ENCODE data around the gene TGFBR3.

TGFBR3 gene

DNA sequence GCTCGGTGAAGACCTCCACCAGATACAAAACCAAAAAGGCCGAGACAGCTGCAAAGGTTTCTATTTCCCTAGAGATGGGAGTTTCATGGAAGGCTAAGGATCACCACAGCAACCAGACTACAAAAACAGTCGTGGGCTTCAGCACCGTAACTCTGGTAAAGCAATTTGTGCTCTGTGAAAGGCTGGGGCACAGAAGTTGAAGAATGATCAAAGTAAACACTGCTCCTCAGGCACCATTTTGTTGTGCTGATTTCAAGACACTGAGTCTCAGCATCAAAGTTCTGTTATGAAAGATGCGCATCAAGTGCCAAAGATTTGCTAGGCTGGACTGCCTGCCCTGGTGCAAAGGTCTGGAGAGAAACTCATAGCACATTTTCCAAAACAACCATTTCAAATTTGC, 116.2 kb downstream of the TGFBR3 start:
- Mint-ChIP-seq H3K36me3 (ENCODE audit: low read depth) (peaks cover 29% of the 10 kb centered on the region), H3K4me3 (peak overlapping the region in 2 of 3 experiments; percentile 2 to 7), H3K27me3 (ENCODE audit: low read depth) (no peaks in the 10 kb centered on the region), H3K4me1 (peaks cover 37% of the 10 kb centered on the region), H3K9me3 (no peaks in the 10 kb centered on the region), H3K27ac (peak overlapping the region; percentile 72 to 86 (median 74))
- TF ChIP-seq, protein P1, sequence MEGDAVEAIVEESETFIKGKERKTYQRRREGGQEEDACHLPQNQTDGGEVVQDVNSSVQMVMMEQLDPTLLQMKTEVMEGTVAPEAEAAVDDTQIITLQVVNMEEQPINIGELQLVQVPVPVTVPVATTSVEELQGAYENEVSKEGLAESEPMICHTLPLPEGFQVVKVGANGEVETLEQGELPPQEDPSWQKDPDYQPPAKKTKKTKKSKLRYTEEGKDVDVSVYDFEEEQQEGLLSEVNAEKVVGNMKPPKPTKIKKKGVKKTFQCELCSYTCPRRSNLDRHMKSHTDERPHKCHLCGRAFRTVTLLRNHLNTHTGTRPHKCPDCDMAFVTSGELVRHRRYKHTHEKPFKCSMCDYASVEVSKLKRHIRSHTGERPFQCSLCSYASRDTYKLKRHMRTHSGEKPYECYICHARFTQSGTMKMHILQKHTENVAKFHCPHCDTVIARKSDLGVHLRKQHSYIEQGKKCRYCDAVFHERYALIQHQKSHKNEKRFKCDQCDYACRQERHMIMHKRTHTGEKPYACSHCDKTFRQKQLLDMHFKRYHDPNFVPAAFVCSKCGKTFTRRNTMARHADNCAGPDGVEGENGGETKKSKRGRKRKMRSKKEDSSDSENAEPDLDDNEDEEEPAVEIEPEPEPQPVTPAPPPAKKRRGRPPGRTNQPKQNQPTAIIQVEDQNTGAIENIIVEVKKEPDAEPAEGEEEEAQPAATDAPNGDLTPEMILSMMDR (IDR thresholded peaks at IDR 0.05; ENCODE audit: unreplicated experiment in 3 of 3): no peak

DNA sequence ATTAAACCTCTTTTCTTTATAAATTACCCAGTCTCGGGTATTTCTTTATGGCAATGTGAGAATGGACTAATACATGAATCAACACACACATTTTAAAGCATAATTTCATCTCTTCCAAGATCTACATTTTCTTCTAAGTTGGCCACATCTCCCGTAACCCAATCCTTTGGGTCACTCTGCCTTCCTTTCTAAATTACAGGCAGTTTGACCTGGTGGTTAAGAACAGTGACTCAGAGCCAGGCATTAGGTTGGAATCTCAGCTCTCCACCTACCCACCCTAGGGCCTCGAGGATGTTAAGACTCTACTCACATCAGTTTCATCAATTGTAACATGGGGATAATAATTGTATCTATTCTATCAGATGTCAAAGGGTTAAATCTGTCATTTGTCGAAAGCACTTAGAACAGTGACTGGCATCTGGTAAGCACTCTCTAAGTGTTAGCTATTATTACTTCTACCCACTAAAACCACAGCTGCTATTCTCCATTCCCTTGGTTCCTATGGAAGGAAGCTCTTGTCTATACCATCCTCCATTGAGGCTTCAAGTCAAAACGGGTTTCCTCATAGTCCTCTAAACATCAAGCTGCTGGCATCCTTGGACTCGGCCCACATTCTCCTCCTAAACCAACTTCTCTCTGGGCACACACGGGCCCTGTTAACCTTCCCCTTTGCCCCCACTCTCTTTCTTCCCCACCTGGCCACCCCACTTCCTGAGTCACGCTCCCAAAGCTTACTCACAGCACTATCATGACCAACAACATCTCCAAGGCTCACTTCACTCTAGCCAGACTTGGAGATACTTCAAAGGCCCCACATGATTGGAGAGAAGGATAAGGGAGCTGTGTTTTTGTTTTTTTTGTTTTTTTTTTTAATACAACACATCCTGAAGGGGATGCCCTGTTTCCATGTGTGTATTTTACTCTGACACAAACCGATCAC, 116.9 kb downstream of the TGFBR3 start:
- TF ChIP-seq, protein P1 (IDR thresholded peaks at IDR 0.05; ENCODE audit: unreplicated experiment in 3 of 3): no peak
- Mint-ChIP-seq H3K27me3 (ENCODE audit: low read depth) (no peaks in the 10 kb centered on the region), H3K9me3 (no peaks in the 10 kb centered on the region), H3K4me1 (peaks cover 44% of the 10 kb centered on the region), H3K36me3 (ENCODE audit: low read depth) (peaks cover 29% of the 10 kb centered on the region), H3K27ac (peak overlapping the region; percentile 72 to 86 (median 74)), H3K4me3 (peak overlapping the region in 1 of 3 experiments; percentile 7)

DNA sequence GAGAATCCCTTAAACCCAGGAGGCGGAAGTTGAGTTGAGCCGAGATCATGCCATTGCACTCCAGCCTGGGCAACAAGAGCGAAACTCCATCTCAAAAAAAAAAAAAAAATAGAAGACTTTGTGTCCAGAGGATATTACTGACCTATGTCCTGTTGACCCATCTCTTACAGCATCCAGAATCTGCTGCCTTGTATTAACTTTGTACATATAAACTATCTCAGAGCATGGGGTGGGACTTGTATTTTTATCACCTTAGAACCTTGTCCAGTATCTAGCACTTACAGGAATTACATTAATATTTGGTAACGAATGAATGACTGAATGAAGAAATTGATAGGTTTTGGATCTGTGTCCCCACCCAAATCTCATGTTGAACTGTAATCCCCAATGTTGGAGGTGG, 117.8 kb downstream of the TGFBR3 start:
- TF ChIP-seq, protein P1 (IDR thresholded peaks at IDR 0.05; ENCODE audit: unreplicated experiment in 3 of 3): no peak
- H3K4me1 Mint-ChIP-seq: peaks cover 46% of the 10 kb centered on the region
- peak overlapping the region in 2 of 3 experiments; percentile 16 to 72 for H3K27ac Mint-ChIP-seq
- H3K36me3 Mint-ChIP-seq (ENCODE audit: low read depth): peaks cover 29% of the 10 kb centered on the region
- no peaks in the 10 kb centered on the region for H3K27me3 Mint-ChIP-seq (ENCODE audit: low read depth)
- no peak overlapping the region for H3K4me3 Mint-ChIP-seq
- no peaks in the 10 kb centered on the region for H3K9me3 Mint-ChIP-seq

DNA sequence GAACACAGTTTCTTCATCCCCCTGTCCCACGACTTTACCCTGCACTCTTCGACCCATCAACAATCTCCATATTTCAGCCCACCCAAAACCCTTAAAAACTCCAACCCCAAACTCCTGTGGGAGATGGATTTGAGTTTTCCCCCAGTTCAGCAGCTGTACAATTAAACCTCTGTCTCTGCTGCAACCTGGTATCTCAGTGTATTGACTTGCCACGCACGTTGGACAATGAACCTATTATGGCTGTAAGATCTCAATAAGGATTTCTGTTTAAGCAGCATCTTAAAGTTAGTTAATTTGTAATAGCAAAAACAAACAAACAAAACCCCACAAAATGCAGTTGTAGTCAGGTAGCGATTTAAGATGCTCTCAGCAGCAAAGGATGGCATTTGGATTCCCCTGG, 119.1 kb downstream of the TGFBR3 start:
- no peaks in the 10 kb centered on the region for H3K9me3 Mint-ChIP-seq
- TF ChIP-seq, protein P1 (IDR thresholded peaks at IDR 0.05; ENCODE audit: unreplicated experiment in 3 of 3): no peak
- peak overlapping the region in 1 of 3 experiments; percentile 51 for H3K27ac Mint-ChIP-seq
- H3K4me3 Mint-ChIP-seq: no peak overlapping the region
- peaks cover 50% of the 10 kb centered on the region for H3K4me1 Mint-ChIP-seq
- peaks cover 25% of the 10 kb centered on the region for H3K36me3 Mint-ChIP-seq (ENCODE audit: low read depth)
- H3K27me3 Mint-ChIP-seq (ENCODE audit: low read depth): no peaks in the 10 kb centered on the region

DNA sequence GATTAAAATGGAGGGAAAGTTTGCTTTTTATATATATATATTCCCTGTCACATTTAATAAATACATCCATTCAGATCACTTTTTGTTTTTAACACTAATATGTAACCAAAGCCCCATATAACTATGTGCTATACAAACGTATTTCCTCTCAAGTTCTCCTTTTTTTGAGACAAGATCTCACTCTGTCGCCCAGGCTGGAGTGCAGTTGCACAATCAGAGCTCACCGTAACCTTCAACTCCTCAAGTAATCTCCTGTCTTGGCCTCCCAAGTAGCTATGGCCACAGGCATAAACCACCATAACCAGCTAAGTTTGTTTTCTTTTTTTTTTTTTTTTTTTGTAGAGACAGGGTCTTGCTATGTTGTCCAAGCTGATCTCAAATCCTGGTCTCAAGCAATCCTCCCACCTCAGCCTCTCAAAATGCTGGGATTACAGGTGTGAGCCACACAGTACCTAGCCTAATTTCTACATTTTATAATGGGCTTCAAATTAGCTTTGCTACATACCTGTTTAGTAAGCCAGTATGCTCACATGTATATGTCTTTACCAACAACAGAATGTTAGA, 120.0 kb downstream of the TGFBR3 start:
- no peaks in the 10 kb centered on the region for H3K9me3 Mint-ChIP-seq

More for the DNA sequence above, 120.0 kb downstream of the TGFBR3 start:
- no peak overlapping the region for H3K4me3 Mint-ChIP-seq
- H3K4me1 Mint-ChIP-seq: peaks cover 55% of the 10 kb centered on the region
- TF ChIP-seq, protein P1 (IDR thresholded peaks at IDR 0.05; ENCODE audit: unreplicated experiment in 3 of 3): no peak
- peak overlapping the region in 2 of 3 experiments; percentile 31 to 36 for H3K27ac Mint-ChIP-seq
- H3K27me3 Mint-ChIP-seq (ENCODE audit: low read depth): no peaks in the 10 kb centered on the region
- peaks cover 21% of the 10 kb centered on the region for H3K36me3 Mint-ChIP-seq (ENCODE audit: low read depth)

All from nephron (organoid).